ENCODE measurements around the gene CCSER2.
"Not testable (repeated sequence)": the region's sequence is repeated elsewhere in the genome, so short reads cannot be mapped to it uniquely, and the experiment has no call there.

Gene CCSER2

DNA sequence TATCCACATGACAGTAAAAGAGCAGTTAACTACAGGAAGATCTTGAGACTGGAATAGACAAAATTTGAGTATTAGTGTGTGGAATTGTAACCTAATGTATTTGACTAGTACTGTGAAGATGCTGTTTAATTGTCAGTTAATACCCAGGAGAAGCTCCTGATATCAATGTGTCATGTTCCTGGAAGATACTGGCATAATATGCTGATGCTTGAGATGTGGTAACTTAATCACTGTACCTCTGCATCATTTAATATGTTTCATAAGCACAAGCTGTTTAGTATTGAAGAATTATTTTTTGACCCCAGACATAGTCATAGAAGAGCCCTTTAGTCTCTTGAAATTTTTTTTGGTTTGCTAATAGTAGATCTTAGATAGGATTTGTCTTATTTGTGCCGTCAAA is 15.4 kb downstream of the CCSER2 start:
- TF ChIP-seq, protein P1, sequence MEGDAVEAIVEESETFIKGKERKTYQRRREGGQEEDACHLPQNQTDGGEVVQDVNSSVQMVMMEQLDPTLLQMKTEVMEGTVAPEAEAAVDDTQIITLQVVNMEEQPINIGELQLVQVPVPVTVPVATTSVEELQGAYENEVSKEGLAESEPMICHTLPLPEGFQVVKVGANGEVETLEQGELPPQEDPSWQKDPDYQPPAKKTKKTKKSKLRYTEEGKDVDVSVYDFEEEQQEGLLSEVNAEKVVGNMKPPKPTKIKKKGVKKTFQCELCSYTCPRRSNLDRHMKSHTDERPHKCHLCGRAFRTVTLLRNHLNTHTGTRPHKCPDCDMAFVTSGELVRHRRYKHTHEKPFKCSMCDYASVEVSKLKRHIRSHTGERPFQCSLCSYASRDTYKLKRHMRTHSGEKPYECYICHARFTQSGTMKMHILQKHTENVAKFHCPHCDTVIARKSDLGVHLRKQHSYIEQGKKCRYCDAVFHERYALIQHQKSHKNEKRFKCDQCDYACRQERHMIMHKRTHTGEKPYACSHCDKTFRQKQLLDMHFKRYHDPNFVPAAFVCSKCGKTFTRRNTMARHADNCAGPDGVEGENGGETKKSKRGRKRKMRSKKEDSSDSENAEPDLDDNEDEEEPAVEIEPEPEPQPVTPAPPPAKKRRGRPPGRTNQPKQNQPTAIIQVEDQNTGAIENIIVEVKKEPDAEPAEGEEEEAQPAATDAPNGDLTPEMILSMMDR (IDR thresholded peaks at IDR 0.05; ENCODE audit: extremely low read depth, insufficient read depth, missing control alignments) = no peak
- in situ Hi-C loops (cut with MboI; ENCODE audit: low pct_unique_long_range_greater_than_20kb, low sequenced_read_pairs, unreplicated experiment) = no loop called here
- DNase-seq (ENCODE audit: low spot score) = no peak

DNA sequence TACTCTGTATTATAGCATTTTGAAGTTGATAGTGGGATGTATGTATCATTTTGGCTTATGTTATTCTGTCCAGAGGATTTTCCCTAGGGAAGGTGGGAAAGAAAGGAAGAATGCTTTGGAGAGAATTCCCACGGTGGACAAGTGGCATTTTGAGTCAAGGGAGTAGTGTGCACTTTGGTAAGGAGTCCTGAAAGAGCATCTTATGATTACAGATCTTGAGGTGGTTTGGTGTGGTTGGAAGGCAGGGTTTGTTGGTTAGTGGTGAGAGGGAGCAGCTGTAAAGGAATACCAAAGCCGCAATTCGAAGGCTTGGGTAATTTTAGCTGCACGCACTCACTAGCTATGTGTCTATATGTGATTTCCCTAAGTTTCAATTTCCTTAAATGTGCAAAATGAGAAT is 16.1 kb downstream of the CCSER2 start:
- in situ Hi-C loops (cut with MboI; ENCODE audit: low pct_unique_long_range_greater_than_20kb, low sequenced_read_pairs, unreplicated experiment) = no loop called here
- TF ChIP-seq, protein P1 (IDR thresholded peaks at IDR 0.05; ENCODE audit: extremely low read depth, insufficient read depth, missing control alignments) = no peak
- DNase-seq (ENCODE audit: low spot score) = no peak

DNA sequence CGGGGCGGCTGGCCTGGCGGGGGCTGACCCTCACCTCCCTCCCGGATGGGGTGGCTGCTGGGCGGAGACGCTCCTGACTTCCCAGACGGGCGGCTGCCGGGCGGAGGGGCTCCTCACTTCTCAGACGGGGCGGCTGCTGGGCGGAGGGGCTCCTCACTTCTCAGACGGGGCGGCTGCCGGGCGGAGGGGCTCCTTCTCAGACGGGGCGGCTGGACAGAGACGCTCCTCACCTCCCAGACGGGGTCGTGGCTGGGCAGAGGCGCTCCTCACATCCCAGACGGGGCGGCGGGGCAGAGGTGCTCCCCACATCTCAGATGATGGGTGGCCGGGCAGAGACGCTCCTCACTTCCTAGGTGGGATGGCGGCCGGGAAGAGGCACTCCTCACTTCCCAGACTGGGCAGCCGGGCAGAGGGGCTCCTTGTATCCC is 19.2 kb downstream of the CCSER2 start:
- DNase-seq (ENCODE audit: low spot score); in situ Hi-C loops (cut with MboI; ENCODE audit: low pct_unique_long_range_greater_than_20kb, low sequenced_read_pairs, unreplicated experiment): not testable (repeated sequence)

DNA sequence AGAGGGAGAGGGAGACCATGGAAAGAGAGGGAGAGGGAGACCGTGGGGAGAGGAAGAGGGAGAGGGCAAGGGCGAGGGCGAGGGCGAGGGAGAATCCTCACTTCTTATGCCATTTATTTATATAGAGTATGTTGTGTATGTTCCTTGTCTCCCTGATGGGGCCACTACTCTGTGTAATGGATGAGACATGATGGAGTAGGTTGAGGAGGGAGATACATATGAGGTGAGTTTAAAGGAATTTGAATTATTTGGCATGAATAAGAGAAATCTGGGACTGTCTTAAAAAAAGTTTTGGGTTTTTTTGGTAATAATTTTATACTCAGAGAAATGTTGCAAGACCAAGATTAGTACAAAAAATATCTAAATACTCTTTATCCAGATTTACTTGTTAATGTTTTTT is 20.1 kb downstream of the CCSER2 start:
- in situ Hi-C loops (cut with MboI; ENCODE audit: low pct_unique_long_range_greater_than_20kb, low sequenced_read_pairs, unreplicated experiment) = no loop called here
- DNase-seq (ENCODE audit: low spot score) = no peak
- TF ChIP-seq, protein P1 (IDR thresholded peaks at IDR 0.05; ENCODE audit: extremely low read depth, insufficient read depth, missing control alignments) = no peak

DNA sequence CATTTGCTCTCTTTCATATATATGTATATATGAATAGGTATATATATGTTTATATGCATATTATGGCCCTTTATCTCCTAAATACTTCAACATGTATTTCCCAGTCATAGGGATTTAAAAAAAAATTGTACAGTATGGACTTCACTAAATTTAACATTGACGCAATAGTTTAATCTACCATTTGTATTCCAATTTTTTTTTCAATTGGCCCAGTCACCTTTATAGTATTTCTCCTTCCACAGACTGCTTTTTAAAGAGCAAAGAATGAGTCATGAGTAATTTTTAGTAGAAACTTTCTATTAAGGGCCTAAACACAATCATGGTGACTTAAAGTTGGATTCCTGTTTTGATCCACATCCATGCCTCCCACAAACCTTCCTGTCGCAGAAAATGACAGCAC is 20.5 kb downstream of the CCSER2 start:
- in situ Hi-C loops (cut with MboI; ENCODE audit: low pct_unique_long_range_greater_than_20kb, low sequenced_read_pairs, unreplicated experiment) = no loop called here

DNA sequence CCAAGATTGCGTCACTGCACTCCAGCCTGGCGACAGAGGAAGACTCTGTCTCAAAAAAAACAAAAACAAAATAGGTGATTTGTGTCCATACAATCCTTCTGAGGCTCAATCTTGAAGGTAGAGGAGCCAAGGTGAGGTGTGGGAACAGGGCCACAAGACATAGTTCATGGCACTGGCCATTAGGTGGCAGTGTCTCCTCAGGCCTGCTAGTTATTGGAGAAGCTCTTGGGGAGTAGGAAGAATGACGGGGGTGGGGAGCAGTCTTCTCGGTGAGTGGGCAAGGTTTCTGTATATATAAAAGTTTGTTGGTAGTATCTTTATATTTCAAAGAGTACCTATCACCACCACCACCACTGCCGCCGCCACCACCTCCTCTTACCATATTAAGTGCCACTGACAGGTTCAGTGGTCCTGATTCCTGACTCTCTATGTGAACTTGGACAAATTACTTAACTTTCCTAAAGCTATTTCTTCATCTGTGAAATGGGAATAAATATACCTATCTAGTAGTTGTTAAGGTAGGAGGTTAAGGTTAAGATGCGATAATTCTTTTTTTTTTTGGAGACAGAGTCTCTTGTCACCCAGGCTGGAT is 24.0 kb downstream of the CCSER2 start:
- in situ Hi-C loops (cut with MboI; ENCODE audit: low pct_unique_long_range_greater_than_20kb, low sequenced_read_pairs, unreplicated experiment) = no loop called here
- TF ChIP-seq, protein P1 (IDR thresholded peaks at IDR 0.05; ENCODE audit: extremely low read depth, insufficient read depth, missing control alignments) = peak; percentile 93
- peak; percentile 73 for DNase-seq (ENCODE audit: low spot score)

More for the DNA sequence above, 20.5 kb downstream of the CCSER2 start:
- TF ChIP-seq, protein P1 (IDR thresholded peaks at IDR 0.05; ENCODE audit: extremely low read depth, insufficient read depth, missing control alignments) = no peak
- no peak for DNase-seq (ENCODE audit: low spot score)

DNA sequence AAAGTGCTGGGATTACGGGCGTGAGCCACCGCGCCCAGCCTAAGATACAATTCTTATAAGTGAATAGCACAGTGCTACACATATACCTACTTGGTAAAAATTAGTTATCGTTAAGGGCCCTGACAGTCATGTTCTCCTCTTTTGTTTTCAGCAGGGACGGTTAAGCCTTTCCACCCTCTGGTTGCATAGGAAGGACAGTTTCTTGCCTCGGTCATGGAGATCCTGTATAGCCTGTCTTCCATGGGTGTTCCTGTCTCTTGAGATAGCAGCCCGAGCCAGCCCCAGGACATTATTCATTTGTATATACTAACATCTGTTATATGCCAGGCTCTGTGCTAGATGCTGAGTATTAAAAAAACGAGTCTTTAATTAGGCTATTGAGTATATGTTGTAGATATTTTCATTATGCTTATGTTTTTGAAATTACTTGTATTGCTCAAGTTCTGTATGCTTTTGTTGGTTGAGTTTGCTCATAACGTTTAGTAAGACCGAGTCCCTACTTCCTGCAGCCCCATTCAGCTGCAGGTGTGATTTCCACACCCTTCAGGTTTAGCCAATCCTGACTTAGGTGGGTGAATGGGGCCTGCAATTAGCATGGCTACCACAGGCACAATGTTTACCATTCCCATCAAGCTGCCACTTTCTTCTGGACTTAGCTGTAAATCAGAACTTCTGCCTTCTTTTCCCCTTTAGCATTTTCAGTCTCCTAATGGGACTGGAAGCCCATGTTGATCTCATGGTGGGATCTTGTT is 24.8 kb downstream of the CCSER2 start:
- TF ChIP-seq, protein P1 (IDR thresholded peaks at IDR 0.05; ENCODE audit: extremely low read depth, insufficient read depth, missing control alignments) = no peak
- no peak for DNase-seq (ENCODE audit: low spot score)
- in situ Hi-C loops (cut with MboI; ENCODE audit: low pct_unique_long_range_greater_than_20kb, low sequenced_read_pairs, unreplicated experiment) = no loop called here
